Panc1 (cell line): Measurements from ENCODE around the gene RAB8A. TPM values are rescaled to one million over a fixed set of nuclear protein-coding genes. Genes with fewer than 3 reads are reported as not detected.

Experiments
- ATAC-seq: fragments of 200-7000 bp; cut with Tn5 transposase; 2 replicates; pipeline ENCODE4 v1.9.1; 2020; ENCODE audit warnings: mild to moderate bottlenecking, moderate library complexity
- BruUV-seq: library from RNA; stranded (reverse); fragments of 400-500 nt; replicated peaks from 2 replicates; lab custom pipeline; 2021; lab: Mats Ljungman, UMichigan
- CTCF ChIA-PET: fragments of 300-600 bp; sonication (Branson Sonifier 250); formaldehyde crosslinking; loops from one replicate; lab custom pipeline; 2022; ENCODE audit warnings: antibody characterized with exemption; lab: Charles Lee
- POLR2A ChIA-PET: fragments of 300-600 bp; sonication (Branson Sonifier 250); formaldehyde crosslinking; loops from one replicate; lab custom pipeline; 2022; ENCODE audit warnings: antibody characterized with exemption; lab: Charles Lee
- DNase-seq: peaks from one replicate; pipeline ENCODE4 v3.0.0-alpha.2; 2010; ENCODE audit warnings: low read depth, low spot score
- H3K27ac ChIP-seq: 2 replicates; pipeline ENCODE4 v1.5.1; 2011; ENCODE audit warnings: mild to moderate bottlenecking, low read length, inconsistent platforms
- H3K27me3 ChIP-seq: fragments of 200-500 bp; sonication (Bioruptor generic); 2 replicates; pipeline ENCODE4 v1.6.0; 2014; ENCODE audit warnings: low read length, inconsistent platforms; ENCODE audit not compliant: control insufficient read depth, insufficient read depth
- H3K36me3 ChIP-seq: fragments of 200-500 bp; sonication (Bioruptor generic); 2 replicates; pipeline ENCODE4 v1.5.1; 2014; ENCODE audit warnings: inconsistent platforms, mild to moderate bottlenecking, low read length, moderate library complexity; ENCODE audit not compliant: control insufficient read depth, insufficient read depth
- H3K4me1 ChIP-seq: 2 replicates; pipeline ENCODE4 v1.5.1; 2011; ENCODE audit warnings: inconsistent platforms, mild to moderate bottlenecking, low read length, moderate library complexity; ENCODE audit not compliant: control insufficient read depth, insufficient read depth
- H3K4me3 ChIP-seq, 2 experiments: 2 replicates each; pipeline ENCODE4 v1.5.1; 2011 to 2012; ENCODE audit warnings: low read depth in 2 of 2, low read length in 2 of 2, mild to moderate bottlenecking in 2 of 2, inconsistent platforms in 1 of 2, moderate library complexity in 1 of 2
- H3K9me3 ChIP-seq: fragments of 200-500 bp; sonication (Bioruptor generic); 2 replicates; pipeline ENCODE4 v1.5.1; 2014; ENCODE audit warnings: low read depth, mild to moderate bottlenecking, inconsistent platforms, low read length, moderate library complexity; ENCODE audit not compliant: control insufficient read depth, insufficient read depth
- POLR2AphosphoS5 ChIP-seq: IDR thresholded peaks from 2 replicates; pipeline ENCODE4 v1.6.1; 2012; ENCODE audit warnings: mild to moderate bottlenecking, low read depth, low read length, moderate library complexity
- SIN3A ChIP-seq: IDR thresholded peaks from 2 replicates; pipeline ENCODE4 v1.6.1; 2012; ENCODE audit warnings: low read depth, mild to moderate bottlenecking, low read length, moderate library complexity, borderline replicate concordance; ENCODE audit not compliant: insufficient read depth
- TCF7L2 ChIP-seq: IDR thresholded peaks from 2 replicates; pipeline ENCODE4 v1.6.1; 2011; ENCODE audit warnings: mild to moderate bottlenecking, low read depth, low read length, inconsistent platforms
- in situ Hi-C: cut with HindIII; loops from 2 replicates; pipeline ENCODE4 v1.10.0; 2016; ENCODE audit warnings: low sequenced_read_pairs, low pct_unique_long_range_greater_than_20kb
- intact Hi-C: fragments of 100-400 bp; cut with micrococcal nuclease; formaldehyde crosslinking; loops from one replicate; pipeline ENCODE4 v1.10.0; 2022; ENCODE audit not compliant: unreplicated experiment
- total RNA-seq: library from RNA; stranded (reverse); gene quantifications from one replicate; pipeline ENCODE4 v1.2.1, GENCODE V29; 2021; ENCODE audit not compliant: unreplicated experiment
- TF ChIP-seq, protein P1 (sequence below), 2 experiments: IDR thresholded peaks; 2 replicates each; pipeline ENCODE4 v1.6.1; 2011 to 2012; ENCODE audit warnings: low read depth in 2 of 2, control low read depth in 1 of 2, low read length in 1 of 2, mild to moderate bottlenecking in 1 of 2, moderate library complexity in 1 of 2; ENCODE audit not compliant: insufficient read depth in 1 of 2
- TF ChIP-seq, protein P2 (sequence below): fragments of 450-650 bp; IDR thresholded peaks from 2 replicates; pipeline ENCODE4 v1.5.1; 2017; ENCODE audit warnings: mild to moderate bottlenecking

RAB8A gene
- total RNA-seq, 1 experiment from 2014 or later = 75.8 TPM

- intact Hi-C loops = no loop called here
- Histone ChIP-seq H3K36me3 (no peaks in the 10 kb centered on the region), H3K4me1 (peaks cover 2% of the 10 kb centered on the region; the same call in 1 of the 2 replicates), H3K4me3 (no peak overlapping the region), H3K9me3 (no peaks in the 10 kb centered on the region), H3K27me3 (no peaks in the 10 kb centered on the region), H3K27ac (no peak overlapping the region)
- ATAC-seq = no peak
- no TSS peak for BruUV-seq
- TF ChIP-seq, protein P1, sequence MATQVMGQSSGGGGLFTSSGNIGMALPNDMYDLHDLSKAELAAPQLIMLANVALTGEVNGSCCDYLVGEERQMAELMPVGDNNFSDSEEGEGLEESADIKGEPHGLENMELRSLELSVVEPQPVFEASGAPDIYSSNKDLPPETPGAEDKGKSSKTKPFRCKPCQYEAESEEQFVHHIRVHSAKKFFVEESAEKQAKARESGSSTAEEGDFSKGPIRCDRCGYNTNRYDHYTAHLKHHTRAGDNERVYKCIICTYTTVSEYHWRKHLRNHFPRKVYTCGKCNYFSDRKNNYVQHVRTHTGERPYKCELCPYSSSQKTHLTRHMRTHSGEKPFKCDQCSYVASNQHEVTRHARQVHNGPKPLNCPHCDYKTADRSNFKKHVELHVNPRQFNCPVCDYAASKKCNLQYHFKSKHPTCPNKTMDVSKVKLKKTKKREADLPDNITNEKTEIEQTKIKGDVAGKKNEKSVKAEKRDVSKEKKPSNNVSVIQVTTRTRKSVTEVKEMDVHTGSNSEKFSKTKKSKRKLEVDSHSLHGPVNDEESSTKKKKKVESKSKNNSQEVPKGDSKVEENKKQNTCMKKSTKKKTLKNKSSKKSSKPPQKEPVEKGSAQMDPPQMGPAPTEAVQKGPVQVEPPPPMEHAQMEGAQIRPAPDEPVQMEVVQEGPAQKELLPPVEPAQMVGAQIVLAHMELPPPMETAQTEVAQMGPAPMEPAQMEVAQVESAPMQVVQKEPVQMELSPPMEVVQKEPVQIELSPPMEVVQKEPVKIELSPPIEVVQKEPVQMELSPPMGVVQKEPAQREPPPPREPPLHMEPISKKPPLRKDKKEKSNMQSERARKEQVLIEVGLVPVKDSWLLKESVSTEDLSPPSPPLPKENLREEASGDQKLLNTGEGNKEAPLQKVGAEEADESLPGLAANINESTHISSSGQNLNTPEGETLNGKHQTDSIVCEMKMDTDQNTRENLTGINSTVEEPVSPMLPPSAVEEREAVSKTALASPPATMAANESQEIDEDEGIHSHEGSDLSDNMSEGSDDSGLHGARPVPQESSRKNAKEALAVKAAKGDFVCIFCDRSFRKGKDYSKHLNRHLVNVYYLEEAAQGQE (IDR thresholded peaks at IDR 0.05; ENCODE audit: insufficient read depth in 1 of 2, low read depth in 2 of 2, low read length in 1 of 2) = no peak
- TF ChIP-seq TCF7L2 (no peak), SIN3A (no peak), POLR2AphosphoS5 (no peak)
- TF ChIP-seq, protein P2, sequence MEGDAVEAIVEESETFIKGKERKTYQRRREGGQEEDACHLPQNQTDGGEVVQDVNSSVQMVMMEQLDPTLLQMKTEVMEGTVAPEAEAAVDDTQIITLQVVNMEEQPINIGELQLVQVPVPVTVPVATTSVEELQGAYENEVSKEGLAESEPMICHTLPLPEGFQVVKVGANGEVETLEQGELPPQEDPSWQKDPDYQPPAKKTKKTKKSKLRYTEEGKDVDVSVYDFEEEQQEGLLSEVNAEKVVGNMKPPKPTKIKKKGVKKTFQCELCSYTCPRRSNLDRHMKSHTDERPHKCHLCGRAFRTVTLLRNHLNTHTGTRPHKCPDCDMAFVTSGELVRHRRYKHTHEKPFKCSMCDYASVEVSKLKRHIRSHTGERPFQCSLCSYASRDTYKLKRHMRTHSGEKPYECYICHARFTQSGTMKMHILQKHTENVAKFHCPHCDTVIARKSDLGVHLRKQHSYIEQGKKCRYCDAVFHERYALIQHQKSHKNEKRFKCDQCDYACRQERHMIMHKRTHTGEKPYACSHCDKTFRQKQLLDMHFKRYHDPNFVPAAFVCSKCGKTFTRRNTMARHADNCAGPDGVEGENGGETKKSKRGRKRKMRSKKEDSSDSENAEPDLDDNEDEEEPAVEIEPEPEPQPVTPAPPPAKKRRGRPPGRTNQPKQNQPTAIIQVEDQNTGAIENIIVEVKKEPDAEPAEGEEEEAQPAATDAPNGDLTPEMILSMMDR = no peak
- ChIA-PET POLR2A (no interaction called here), CTCF (no interaction called here)
- in situ Hi-C loops = no loop called here
- DNase-seq = no peak
Observed at GRCh38 chr19:16156904-16157303, 45.2 kb downstream of the RAB8A start.

GRCh38 chr19:16157601-16158000 lies 45.9 kb downstream of the RAB8A start:
- intact Hi-C loops = no loop called here
- in situ Hi-C loops = no loop called here
- Histone ChIP-seq H3K9me3 (no peaks in the 10 kb centered on the region), H3K4me3 (no peak overlapping the region), H3K27ac (no peak overlapping the region), H3K36me3 (no peaks in the 10 kb centered on the region), H3K27me3 (no peaks in the 10 kb centered on the region), H3K4me1 (peaks cover 2% of the 10 kb centered on the region; the same call in 1 of the 2 replicates)
- DNase-seq (no peak), ATAC-seq (no peak)
- POLR2A ChIA-PET = no interaction called here
- no TSS peak for BruUV-seq
- no peak for TF ChIP-seq TCF7L2
- TF ChIP-seq SIN3A = no peak
- no peak for TF ChIP-seq POLR2AphosphoS5
- TF ChIP-seq, protein P1 (IDR thresholded peaks at IDR 0.05; ENCODE audit: insufficient read depth in 1 of 2, low read depth in 2 of 2, low read length in 1 of 2) = no peak
- TF ChIP-seq, protein P2 = no peak
- CTCF ChIA-PET = no interaction called here
